Globus pallidus (tissue), 1 donor: Measurements from ENCODE around the gene GRB7.
"Not testable (repeated sequence)": the region's sequence is repeated elsewhere in the genome, so short reads cannot be mapped to it uniquely, and the experiment has no call there.

ENCODE experiments used
- DNase-seq: peaks from one replicate; pipeline ENCODE4 v3.0.0-alpha.2; 2015; ENCODE audit warnings: low spot score

Gene GRB7

GRCh38 chr17:39737760-39738567 is at the start of gene GRB7:
TSS of gene GRB7 (plus strand) at chr17:39737938. CDS start at chr17:39742302, 4,364 bp downstream.
- no peak for DNase-seq

GRCh38 chr17:39688475-39688835 is 49.3 kb upstream of the GRB7 start:
- no peak for DNase-seq

- DNase-seq, result no peak
Observed at GRCh38 chr17:39688945-39689344, 48.8 kb upstream of the GRB7 start.

GRCh38 chr17:39694593-39694992 is 43.1 kb upstream of the GRB7 start:
- DNase-seq, result no peak

- no peak for DNase-seq
Observed at GRCh38 chr17:39695089-39695474, 42.7 kb upstream of the GRB7 start.

GRCh38 chr17:39696731-39697130 is 41.0 kb upstream of the GRB7 start:
- no peak for DNase-seq

- no peak for DNase-seq
Observed at GRCh38 chr17:39697961-39698360, 39.8 kb upstream of the GRB7 start.

GRCh38 chr17:39699157-39699817 is 38.5 kb upstream of the GRB7 start:
- DNase-seq, result not testable (repeated sequence)

GRCh38 chr17:39699818-39700147 is 38.0 kb upstream of the GRB7 start, which contains the start of gene ERBB2:
TSS of gene ERBB2 (plus strand) at chr17:39700064. CDS start at chr17:39700239, 175 bp downstream.
- DNase-seq, result no peak

- no peak for DNase-seq
Observed at GRCh38 chr17:39700148-39700987, 37.4 kb upstream of the GRB7 start.

GRCh38 chr17:39701012-39701783 is 36.5 kb upstream of the GRB7 start:
- DNase-seq, result no peak

- no peak for DNase-seq
Observed at GRCh38 chr17:39701784-39702422, 35.8 kb upstream of the GRB7 start.

GRCh38 chr17:39702901-39703893 is 34.5 kb upstream of the GRB7 start:
- DNase-seq, result no peak

GRCh38 chr17:39703913-39704312 is 33.8 kb upstream of the GRB7 start:
- no peak for DNase-seq

- DNase-seq, result no peak
Observed at GRCh38 chr17:39704821-39705551, 32.8 kb upstream of the GRB7 start.

GRCh38 chr17:39705786-39706348 is 31.9 kb upstream of the GRB7 start:
- no peak for DNase-seq

GRCh38 chr17:39706383-39706782 is 31.4 kb upstream of the GRB7 start:
- DNase-seq, result no peak

- no peak for DNase-seq
Observed at GRCh38 chr17:39706921-39707337, 30.8 kb upstream of the GRB7 start.
